Fibroblast of the aortic adventitia (primary cell): ENCODE results near the gene C6orf136. TPM values are rescaled to one million over a fixed set of nuclear protein-coding genes. Genes with fewer than 3 reads are reported as not detected.
"Not testable (repeated sequence)": the region's sequence is repeated elsewhere in the genome, so short reads cannot be mapped to it uniquely, and the experiment has no call there.

ENCODE experiments used
- DNase-seq: peaks from one replicate; pipeline ENCODE4 v3.0.0-alpha.2; 2010; ENCODE audit warnings: low read depth
- H3K4me3 ChIP-seq: 2 replicates; pipeline ENCODE4 v1.5.1; 2011; ENCODE audit warnings: low read depth, mild to moderate bottlenecking, control low read depth, low read length, moderate library complexity
- CTCF ChIP-seq: IDR thresholded peaks from 2 replicates; pipeline ENCODE4 v1.5.1; 2011; ENCODE audit warnings: mild to moderate bottlenecking, low read length, control low read depth, inconsistent platforms; ENCODE audit not compliant: insufficient read depth
- total RNA-seq: library from RNA; depleted of rRNA; stranded (reverse); fragments of >200 nt; gene quantifications from 2 replicates; pipeline ENCODE4 v1.2.3, GENCODE V29; 2012; ENCODE audit warnings: low replicate concordance

The C6orf136 gene, protein sequence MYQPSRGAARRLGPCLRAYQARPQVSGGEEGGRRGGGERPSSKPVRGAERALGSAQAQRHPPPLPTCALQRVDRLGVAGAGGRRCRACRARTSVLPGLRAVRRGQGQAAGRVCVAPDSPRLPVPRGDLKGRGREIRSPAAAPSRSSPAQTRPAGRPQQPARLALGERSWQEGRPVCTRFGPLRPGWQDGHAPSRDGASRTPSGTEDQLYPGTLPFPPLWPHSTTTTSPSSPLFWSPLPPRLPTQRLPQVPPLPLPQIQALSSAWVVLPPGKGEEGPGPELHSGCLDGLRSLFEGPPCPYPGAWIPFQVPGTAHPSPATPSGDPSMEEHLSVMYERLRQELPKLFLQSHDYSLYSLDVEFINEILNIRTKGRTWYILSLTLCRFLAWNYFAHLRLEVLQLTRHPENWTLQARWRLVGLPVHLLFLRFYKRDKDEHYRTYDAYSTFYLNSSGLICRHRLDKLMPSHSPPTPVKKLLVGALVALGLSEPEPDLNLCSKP
- 1.1 and 5.2 TPM in 2 replicates for total RNA-seq

DNA sequence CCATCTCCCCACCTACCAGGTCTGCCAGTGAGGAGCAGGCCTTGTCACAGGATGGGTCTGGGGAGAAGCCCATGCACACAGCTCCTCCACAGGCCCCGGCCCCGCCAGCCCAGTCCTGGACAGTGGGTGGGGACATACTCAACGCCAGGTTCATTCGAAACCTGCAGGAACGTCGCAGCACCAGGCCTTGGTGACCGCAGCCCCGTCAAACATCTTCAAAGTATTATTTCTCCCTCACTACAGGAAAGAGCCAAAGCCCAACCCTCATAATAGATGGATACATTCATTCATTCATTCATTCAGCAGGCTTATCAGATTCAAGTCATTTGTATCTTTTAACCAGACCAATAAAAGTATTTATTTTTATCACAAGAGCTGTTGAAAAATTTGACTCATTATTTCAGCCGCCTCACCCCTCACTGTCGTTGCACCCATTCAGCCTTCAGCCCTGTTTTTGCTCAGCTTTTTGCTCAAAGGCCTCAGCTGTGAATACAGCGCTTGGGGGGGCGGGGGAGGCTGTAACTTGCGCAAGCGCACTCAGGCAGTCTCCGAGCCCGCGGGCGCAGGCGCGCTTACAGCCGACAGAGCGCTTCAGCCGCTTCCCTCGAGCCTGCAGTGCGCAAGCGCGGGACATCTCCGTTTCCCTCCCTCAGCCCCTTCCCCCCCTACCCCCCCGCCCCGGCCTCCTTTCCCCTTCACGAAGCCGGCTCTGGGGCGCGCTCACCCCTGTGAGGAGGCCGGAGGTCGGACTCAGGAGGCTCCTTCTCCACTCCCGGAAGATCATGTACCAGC lies at the start of gene C6orf136:
TSS of gene C6orf136 (plus strand) at position 684 of the 792 bp plus-strand sequence. CDS start at position 783, 99 bp downstream.
- DNase-seq = peak; percentile 92
- TF ChIP-seq CTCF = no peak
- peak within 1 kb of the TSS; percentile 91 for H3K4me3 ChIP-seq

DNA sequence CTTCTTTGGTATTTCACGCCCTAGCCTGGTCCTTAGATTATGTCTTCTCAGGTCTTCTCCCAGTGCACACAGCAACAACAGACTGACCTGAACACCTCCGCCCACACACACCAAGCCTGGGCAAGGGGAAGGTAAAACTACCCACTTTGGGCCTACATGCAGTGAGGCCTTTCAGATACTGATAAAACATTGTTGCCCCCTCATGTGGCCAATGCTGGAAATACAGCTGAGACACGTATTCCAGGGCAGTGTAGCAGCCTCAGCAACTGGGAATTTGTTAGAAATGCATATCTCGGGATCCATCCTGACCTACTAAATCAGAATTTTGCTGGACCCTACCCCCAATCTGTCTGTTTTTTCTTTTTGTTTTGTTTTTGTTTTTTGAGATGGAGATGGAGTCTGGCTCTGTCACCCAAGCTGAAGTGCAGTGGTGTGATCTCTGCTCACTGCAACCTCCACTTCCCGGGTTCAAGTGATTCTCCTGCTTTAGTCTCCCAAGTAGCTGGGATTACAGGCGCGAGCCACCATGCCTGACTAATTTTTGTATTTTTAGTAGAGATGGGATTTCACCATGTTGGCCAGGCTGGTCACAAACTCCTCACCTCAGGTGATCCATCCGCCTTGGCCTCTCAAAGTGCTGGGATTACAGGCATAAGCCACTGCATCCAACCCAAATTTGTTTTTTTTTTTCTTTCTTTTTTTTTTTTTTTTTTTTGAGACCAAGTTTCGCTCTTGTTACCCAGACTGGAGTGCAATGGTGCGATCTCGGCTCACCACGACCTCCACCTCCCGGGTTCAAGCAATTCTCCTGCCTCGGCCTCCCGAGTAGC lies 49.4 kb upstream of the C6orf136 start:
- peak; percentile 81 for DNase-seq
- peak; percentile 79 for TF ChIP-seq CTCF
- H3K4me3 ChIP-seq = not testable (repeated sequence)

DNA sequence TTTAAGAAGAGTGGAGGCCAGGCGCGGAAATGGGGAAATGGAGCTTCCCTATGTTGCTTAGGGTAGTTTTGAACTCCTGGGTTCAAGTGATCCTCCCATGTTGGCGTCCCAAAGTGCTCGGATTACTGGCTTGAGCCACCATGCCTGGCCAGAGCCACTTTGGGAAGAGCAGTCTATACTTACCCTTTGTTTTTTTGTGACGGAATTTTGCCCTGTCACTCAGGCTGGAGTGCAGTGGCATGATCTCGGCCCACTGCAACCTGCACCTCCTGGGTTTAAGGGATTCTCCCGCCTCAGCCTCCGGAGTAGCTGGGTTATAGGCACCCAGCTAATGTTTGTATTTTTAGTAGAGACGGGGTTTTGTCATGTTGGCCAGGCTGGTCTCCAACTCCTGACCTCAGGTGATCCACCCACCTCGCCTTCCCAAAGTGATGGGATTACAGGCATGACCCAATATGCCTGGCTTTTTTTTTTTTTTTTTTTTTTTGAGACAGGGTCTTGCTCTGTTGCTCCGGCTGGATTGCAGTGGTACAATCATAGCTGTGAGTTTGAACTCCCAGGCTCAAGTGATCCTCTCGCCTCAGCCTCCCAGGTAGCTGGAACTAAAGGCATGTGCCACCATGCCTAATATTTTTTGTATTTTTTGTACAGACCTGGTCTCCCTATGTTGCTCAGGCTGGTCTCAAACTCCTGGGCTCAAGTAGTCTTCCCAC lies 47.9 kb upstream of the C6orf136 start:
- TF ChIP-seq CTCF = no peak

DNA sequence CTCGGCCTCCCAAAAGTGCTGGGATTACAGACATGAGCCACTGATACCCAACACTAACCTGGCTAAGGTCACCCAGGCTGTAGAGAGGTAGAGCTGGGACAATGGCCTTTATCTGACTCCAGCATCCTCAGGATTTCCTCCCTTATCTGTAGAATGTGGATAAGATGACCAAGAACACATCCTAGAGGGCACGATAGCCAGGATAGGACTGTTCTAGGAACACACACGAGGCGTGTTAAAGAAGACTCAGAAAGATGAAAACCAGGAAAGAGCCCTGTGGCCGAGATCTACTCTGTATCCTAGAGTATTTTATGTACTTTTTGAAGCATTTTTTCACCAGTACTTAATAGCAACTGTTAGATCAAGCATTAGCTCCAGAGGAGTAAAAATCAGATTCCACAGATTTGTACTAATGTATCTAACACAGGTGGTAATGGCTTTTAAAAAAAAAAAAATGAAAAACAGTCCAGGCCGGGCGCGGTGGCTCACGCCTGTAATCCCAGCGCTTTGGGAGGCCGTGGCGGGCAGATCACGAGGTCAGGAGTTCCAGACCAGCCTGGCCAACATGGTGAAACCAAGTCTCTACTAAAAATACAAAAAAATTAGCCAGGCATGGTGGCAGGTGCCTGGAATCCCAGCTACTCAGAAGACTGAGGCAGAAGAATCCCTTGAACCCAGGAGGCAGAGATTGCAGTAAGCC lies 47.2 kb upstream of the C6orf136 start:
- H3K4me3 ChIP-seq = no peak overlapping the region
- no peak for DNase-seq
- TF ChIP-seq CTCF = no peak

More for the DNA sequence above, 47.9 kb upstream of the C6orf136 start:
- no peak overlapping the region for H3K4me3 ChIP-seq
- DNase-seq = no peak

DNA sequence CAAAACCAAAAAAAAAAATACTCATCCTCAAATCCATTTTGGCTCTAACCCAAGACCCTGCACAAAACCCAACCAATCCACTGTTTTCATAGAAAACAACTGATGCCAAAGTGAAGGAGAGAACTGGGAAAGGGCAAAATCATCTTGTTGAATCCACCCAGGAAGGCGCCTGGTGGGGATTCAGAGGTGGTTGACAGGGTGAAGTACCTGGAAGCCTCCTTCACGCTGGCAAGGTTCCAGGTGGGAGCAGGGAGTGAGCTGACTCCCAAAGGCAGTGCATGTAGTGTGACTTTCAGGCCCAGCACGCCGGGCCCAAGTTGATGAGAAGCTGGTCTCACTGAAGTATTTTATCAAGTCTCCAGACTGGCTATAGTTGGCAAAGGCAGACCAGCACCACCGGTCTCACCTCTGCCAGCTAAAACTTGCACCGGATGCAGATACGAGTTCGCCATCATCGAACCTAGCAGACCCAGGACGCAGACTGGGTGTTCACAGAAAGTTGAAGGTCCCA lies 46.4 kb upstream of the C6orf136 start:
- no peak for TF ChIP-seq CTCF
- no peak overlapping the region for H3K4me3 ChIP-seq
- DNase-seq = no peak
